HepG2 (cell line): ENCODE data around the gene TBC1D22A. TPM values are rescaled to one million over a fixed set of nuclear protein-coding genes. Genes with fewer than 3 reads are reported as not detected.

Experiments used
- NAIF1 ChIP-seq: sonication (generic); formaldehyde crosslinking; IDR thresholded peaks from 2 replicates; pipeline ENCODE4 v1.5.0; 2020; ENCODE audit warnings: mild to moderate bottlenecking, missing genetic modification reagents, borderline replicate concordance
- SAP130 ChIP-seq: IDR thresholded peaks from 2 replicates; pipeline ENCODE4 v1.6.1; 2016; ENCODE audit warnings: low read depth
- ZNF143 ChIP-seq: sonication (generic); formaldehyde crosslinking; IDR thresholded peaks from 2 replicates; pipeline ENCODE4 v1.4.0; 2020; ENCODE audit warnings: missing genetic modification reagents
- ZNF160 ChIP-seq: sonication (generic); formaldehyde crosslinking; IDR thresholded peaks from 2 replicates; pipeline ENCODE4 v1.8.0; 2022; ENCODE audit warnings: mild to moderate bottlenecking, inconsistent platforms, missing genetic modification reagents
- ZNF430 ChIP-seq: sonication (generic); formaldehyde crosslinking; IDR thresholded peaks from 2 replicates; pipeline ENCODE4 v1.9.0; 2021; ENCODE audit warnings: mild to moderate bottlenecking, missing genetic modification reagents
- ZZZ3 ChIP-seq: sonication (generic); formaldehyde crosslinking; IDR thresholded peaks from 2 replicates; pipeline ENCODE4 v1.4.0; 2020; ENCODE audit warnings: missing genetic modification reagents, mild to moderate bottlenecking, borderline replicate concordance
- polyA plus RNA-seq, 8 experiments: library from polyadenylated mRNA; depleted of rRNA in 3 of 8; stranded (reverse) in 7 of 8; unstranded in 1 of 8; fragments of >200 nt; fragmentation: Illumina TruSeq in 4 of 8; extraction: Trizol in 4 of 8; gene quantifications; 2 replicates each; pipeline versions ENCODE4 v1.2.1 to v1.2.3, GENCODE V29; 2011 to 2016; ENCODE audit warnings: low read depth in 4 of 8, missing spikeins in 1 of 8, mixed read lengths in 1 of 8; ENCODE audit not compliant: insufficient read depth in 1 of 8
- total RNA-seq, 5 experiments: library from RNA; depleted of rRNA; stranded (reverse); fragments of >200 nt; fragmentation: Illumina TruSeq; extraction: Trizol; gene quantifications; 2 replicates each; pipeline ENCODE4 v1.2.3, GENCODE V29; 2016; ENCODE audit warnings: low read depth in 1 of 5
- TF ChIP-seq, protein P1 (sequence below), 2 experiments: fragments of 450-650 bp in 1 of 2; sonication (generic) in 1 of 2; formaldehyde crosslinking in 1 of 2; IDR thresholded peaks; 2 replicates each; pipeline versions ENCODE4 v1.6.1 to v1.8.0; 2016 to 2022; ENCODE audit warnings: antibody characterized with exemption in 1 of 2, mild to moderate bottlenecking in 1 of 2, missing genetic modification reagents in 1 of 2
- TF ChIP-seq, protein P2 (sequence below), 2 experiments: sonication (generic) in 1 of 2; formaldehyde crosslinking in 1 of 2; IDR thresholded peaks; 2 replicates each; pipeline versions ENCODE4 v1.4.0 to v1.6.1; 2016 to 2020; ENCODE audit warnings: borderline replicate concordance in 1 of 2, low read depth in 1 of 2, mild to moderate bottlenecking in 1 of 2, missing genetic modification reagents in 1 of 2
- TF ChIP-seq, protein P3 (sequence below): sonication (generic); formaldehyde crosslinking; IDR thresholded peaks from 2 replicates; pipeline ENCODE4 v1.9.0; 2021; ENCODE audit warnings: missing genetic modification reagents, borderline replicate concordance

The TBC1D22A gene
- total and polyA plus RNA-seq, 2 of the 13 experiments (the other 11 are each of a cell fraction or from before 2014, with no cell fraction given): 17.3 to 18.0 TPM

DNA sequence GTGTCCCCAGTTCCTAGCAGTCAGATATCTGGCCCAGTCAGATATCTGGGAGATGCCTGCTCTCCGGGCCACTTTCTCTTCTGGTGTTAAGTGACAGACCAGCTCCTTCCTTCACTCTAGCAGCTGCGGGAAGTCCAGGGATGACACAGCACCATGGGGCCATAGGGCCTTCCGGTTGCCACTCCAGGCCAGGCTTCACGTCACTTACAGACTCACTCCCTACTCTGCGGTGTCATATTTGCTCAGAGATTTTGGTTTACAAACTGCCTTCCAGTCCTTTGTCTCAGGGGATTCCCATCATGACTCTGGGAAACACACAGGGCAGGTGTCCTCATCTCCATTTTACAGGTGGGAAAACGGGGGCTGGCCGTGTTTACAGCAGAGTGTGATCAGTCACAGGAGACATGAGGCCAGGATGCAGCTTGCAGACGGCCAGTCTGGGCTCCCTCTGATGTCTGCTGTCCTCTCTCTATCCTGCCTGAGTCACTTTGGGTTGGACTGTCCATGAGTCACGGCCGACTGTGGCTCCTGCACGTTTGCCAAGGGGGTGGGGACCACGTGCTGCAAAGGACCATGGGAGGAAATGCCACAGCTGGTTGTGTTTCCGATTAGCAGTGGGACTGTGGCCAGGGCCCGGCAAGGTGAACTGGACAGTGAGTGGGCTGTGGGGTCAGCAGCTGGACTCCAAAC, 8.2 kb upstream of the TBC1D22A start (continued):
- TF ChIP-seq, protein P1, sequence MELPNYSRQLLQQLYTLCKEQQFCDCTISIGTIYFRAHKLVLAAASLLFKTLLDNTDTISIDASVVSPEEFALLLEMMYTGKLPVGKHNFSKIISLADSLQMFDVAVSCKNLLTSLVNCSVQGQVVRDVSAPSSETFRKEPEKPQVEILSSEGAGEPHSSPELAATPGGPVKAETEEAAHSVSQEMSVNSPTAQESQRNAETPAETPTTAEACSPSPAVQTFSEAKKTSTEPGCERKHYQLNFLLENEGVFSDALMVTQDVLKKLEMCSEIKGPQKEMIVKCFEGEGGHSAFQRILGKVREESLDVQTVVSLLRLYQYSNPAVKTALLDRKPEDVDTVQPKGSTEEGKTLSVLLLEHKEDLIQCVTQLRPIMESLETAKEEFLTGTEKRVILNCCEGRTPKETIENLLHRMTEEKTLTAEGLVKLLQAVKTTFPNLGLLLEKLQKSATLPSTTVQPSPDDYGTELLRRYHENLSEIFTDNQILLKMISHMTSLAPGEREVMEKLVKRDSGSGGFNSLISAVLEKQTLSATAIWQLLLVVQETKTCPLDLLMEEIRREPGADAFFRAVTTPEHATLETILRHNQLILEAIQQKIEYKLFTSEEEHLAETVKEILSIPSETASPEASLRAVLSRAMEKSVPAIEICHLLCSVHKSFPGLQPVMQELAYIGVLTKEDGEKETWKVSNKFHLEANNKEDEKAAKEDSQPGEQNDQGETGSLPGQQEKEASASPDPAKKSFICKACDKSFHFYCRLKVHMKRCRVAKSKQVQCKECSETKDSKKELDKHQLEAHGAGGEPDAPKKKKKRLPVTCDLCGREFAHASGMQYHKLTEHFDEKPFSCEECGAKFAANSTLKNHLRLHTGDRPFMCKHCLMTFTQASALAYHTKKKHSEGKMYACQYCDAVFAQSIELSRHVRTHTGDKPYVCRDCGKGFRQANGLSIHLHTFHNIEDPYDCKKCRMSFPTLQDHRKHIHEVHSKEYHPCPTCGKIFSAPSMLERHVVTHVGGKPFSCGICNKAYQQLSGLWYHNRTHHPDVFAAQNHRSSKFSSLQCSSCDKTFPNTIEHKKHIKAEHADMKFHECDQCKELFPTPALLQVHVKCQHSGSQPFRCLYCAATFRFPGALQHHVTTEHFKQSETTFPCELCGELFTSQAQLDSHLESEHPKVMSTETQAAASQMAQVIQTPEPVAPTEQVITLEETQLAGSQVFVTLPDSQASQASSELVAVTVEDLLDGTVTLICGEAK (IDR thresholded peaks at IDR 0.05): no peak
- TF ChIP-seq, protein P1 (CRISPR knock-in tag; IDR thresholded peaks at IDR 0.05): peak; percentile 74; the same call in 1 of the 2 replicates
- peak; percentile 29; the same call in 1 of the 2 replicates for TF ChIP-seq ZNF160 (CRISPR knock-in tag)
- TF ChIP-seq ZNF430 (CRISPR knock-in tag): peak; percentile 81; the same call in 1 of the 2 replicates
- TF ChIP-seq ZNF143 (CRISPR knock-in tag): peak; percentile 91
- no peak for TF ChIP-seq NAIF1 (CRISPR knock-in tag)
- TF ChIP-seq ZZZ3 (CRISPR knock-in tag): peak; percentile 83; the same call in 1 of the 2 replicates
- TF ChIP-seq SAP130 (CRISPR knock-in tag): peak; percentile 99
- TF ChIP-seq, protein P2, sequence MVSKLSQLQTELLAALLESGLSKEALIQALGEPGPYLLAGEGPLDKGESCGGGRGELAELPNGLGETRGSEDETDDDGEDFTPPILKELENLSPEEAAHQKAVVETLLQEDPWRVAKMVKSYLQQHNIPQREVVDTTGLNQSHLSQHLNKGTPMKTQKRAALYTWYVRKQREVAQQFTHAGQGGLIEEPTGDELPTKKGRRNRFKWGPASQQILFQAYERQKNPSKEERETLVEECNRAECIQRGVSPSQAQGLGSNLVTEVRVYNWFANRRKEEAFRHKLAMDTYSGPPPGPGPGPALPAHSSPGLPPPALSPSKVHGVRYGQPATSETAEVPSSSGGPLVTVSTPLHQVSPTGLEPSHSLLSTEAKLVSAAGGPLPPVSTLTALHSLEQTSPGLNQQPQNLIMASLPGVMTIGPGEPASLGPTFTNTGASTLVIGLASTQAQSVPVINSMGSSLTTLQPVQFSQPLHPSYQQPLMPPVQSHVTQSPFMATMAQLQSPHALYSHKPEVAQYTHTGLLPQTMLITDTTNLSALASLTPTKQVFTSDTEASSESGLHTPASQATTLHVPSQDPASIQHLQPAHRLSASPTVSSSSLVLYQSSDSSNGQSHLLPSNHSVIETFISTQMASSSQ (IDR thresholded peaks at IDR 0.05; ENCODE audit: low read depth): peak; percentile 46; the same call in 1 of the 2 replicates
- TF ChIP-seq, protein P2 (CRISPR knock-in tag; IDR thresholded peaks at IDR 0.05; ENCODE audit: borderline replicate concordance): peak; percentile 60; the same call in 1 of the 2 replicates
- TF ChIP-seq, protein P3, sequence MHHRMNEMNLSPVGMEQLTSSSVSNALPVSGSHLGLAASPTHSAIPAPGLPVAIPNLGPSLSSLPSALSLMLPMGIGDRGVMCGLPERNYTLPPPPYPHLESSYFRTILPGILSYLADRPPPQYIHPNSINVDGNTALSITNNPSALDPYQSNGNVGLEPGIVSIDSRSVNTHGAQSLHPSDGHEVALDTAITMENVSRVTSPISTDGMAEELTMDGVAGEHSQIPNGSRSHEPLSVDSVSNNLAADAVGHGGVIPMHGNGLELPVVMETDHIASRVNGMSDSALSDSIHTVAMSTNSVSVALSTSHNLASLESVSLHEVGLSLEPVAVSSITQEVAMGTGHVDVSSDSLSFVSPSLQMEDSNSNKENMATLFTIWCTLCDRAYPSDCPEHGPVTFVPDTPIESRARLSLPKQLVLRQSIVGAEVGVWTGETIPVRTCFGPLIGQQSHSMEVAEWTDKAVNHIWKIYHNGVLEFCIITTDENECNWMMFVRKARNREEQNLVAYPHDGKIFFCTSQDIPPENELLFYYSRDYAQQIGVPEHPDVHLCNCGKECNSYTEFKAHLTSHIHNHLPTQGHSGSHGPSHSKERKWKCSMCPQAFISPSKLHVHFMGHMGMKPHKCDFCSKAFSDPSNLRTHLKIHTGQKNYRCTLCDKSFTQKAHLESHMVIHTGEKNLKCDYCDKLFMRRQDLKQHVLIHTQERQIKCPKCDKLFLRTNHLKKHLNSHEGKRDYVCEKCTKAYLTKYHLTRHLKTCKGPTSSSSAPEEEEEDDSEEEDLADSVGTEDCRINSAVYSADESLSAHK: no peak
